Suppressor macrophage treated with lipopolysaccharide for 4 hours (primary cell): Measurements from ENCODE around the gene FBLN1.

Experiments
- DNase-seq: peaks from one replicate; pipeline ENCODE4 v3.0.0-alpha.2; 2020

FBLN1 gene

GRCh38 chr22:45616432-45616831 is 113.7 kb downstream of the FBLN1 start:
- DNase-seq: no peak

DNA sequence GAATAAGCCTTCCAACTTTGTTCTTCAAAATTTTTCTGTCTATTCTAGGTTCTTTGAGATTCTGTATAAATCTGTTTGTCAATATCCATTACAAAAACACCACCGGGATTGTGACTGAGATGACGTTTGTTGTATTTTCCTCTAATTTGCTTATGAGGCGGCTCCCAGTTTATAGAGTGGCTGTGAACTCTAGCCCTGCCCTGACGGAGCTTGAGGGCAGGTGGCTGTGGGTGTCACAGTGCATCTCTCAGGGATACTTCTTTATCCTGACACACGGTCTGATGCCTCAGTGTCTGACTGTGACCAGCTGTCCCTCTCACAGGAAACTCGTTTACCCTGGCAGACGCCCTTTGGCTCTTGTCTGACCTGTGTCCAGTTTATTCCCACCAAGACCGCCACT is 115.3 kb downstream of the FBLN1 start:
- no peak for DNase-seq

GRCh38 chr22:45620706-45621105 is 118.0 kb downstream of the FBLN1 start:
- no peak for DNase-seq

DNA sequence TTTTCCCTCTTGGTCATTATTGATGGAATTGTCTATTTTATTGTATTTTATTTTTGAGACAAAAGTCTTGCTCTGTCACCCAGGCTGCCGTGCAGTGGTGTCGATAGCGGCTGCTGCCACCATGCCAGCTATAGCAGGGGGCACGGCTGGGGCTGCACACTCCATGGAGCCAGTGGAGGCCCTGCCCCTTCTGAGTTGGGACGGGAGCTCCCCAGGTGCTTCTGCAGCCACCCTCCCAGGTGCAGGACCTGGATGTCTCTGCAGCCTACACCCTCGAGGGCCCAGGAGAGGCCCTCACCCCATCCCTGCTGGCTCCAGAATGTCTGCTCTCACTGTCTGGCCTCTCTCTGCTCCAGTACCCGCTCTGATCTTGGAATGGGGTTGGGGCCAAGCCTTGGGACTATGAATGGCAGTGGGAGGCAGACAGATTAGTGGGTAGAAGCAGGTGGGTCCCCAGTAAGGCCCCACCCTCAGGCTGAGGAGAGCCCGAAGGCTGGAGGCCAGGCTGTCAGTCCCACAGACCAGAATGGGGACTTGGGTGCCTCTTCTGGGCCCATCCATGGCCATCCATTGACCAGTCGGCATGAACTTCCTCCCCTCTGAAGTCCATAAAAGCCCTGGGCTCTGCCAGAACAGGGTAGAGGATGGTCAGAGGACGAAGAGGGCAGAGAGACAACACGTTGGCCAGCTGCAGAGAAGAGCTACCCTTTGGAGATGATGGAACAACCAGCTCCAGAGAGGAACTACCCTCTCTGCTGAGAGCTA is 119.3 kb downstream of the FBLN1 start:
- DNase-seq: no peak

DNA sequence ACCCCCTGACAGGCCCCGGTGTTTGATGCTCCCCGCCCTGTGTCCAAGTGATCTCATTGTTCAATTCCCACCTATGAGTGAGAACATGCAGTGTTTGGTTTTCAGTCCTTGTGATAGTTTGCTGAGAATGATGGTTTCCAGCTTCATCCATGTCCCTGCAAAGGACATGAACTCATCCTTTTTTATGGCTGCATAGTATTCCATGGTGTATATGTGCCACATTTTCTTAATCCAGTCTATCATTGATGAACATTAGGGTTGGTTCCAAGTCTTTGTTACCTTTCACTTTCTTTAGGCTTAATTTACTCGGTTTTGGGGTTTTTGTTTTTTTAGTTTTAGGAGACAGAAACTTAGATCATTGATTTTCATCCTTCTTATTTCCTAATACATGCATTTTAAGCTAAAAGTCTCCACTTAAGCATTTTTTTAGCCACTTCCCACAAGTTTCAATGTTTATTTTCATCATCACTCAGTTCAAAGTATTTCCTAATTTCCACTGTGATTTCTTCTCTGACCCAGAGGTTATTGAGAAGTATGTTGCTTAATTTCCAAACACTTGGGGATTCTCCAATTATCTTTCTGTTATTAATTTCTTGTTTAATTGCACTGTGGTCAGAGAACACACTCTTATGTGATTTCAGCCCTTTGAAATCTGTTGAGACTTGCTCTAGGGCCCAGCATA is 120.9 kb downstream of the FBLN1 start:
- peak; percentile 45 for DNase-seq

GRCh38 chr22:45626198-45626651 is 123.5 kb downstream of the FBLN1 start:
- DNase-seq: no peak

- DNase-seq: no peak
Measured at GRCh38 chr22:45627489-45628233, 125.0 kb downstream of the FBLN1 start.

DNA sequence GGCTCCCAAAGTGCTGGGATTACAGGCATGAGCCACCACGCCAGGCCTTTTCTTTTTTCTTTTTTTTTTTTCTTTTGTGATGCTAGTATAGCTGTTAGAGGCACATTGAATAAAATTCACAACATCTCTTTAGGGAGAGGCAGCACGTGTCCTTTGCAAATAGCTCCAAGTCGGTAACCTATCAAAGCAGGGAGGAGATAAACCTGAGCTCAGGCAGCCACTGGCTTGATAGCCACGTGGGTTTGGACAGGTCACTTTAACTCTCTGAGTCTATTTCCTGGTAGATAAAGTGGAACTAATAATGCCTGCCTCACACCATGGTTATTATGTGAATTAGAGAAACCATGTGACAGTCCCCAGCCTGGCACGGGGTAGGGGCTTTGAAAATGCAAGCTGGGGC is 125.8 kb downstream of the FBLN1 start:
- DNase-seq: no peak

- no peak for DNase-seq
Measured at GRCh38 chr22:45629469-45630089, 126.9 kb downstream of the FBLN1 start.

DNA sequence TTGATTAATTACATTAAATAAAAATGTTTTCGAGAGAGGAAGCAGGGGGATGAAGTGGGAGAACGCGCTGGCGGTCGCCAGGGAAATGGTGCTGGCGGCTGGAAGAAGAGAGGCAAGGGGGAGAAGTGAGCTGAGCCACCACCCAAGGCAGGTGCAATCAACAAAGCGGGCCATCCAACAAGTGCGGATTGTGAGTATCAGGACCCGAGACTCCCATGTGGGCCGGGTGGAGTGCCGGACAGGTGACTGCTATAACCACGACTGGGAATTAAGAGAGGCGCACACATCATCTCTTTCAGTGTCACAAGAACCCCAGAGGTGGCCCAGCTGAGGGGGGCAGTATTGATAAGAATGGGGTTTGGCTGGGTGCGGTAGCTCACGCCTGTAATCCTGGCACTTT is 127.8 kb downstream of the FBLN1 start:
- DNase-seq: no peak

- DNase-seq: no peak
Measured at GRCh38 chr22:45631140-45631840, 128.6 kb downstream of the FBLN1 start.

DNA sequence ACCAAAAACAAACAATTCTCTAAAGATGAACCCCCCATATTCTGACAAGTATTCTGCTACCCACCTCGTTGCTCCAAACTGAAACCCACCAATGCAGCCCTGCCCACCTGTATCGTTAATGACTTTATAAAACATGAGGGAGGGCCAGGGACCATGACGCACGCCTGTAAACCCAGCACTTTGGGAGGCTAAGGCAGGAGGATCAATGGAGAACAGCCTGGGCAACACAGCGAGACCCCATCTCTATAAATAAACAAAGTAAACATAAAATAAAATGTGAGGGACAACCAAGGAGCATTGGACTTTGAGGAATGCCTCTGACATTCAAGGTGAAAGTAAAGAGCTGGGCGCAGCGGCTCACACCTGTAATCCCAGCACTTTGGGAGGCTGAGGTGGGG is 129.2 kb downstream of the FBLN1 start:
- DNase-seq: no peak

DNA sequence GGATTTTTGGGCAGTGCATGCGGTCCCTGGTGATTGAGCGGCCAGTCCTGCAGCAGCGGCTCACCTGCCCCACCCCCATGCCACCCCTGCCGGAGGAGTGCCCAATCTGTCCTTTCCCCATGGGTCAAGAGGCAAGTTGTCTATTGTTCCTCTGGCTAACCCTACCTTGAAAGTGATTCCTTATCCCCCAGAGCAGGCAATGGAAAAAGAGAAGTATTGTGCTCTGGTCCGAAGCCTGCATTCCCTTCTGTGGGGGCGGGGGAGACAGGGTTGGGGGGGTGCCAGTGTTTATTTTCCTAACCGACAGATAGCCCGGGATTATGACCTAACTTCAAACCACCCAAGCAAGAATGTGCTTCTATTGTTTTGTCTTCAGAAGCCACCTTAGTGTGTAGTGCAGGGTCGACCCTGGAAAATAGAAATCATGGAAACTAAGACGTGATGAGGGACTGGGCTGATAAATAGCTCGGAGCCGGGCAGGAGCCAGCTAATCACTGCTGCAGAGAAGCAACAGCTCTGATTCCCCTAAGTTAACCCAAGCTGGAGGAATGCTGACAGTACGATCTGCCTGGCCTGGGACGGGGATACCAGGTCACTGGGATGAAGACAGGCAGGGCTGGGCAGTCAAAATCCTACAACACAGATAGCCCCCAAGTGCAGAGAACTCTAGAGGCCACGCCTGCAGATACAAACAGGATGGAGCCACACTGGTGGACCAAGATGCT is 130.3 kb downstream of the FBLN1 start:
- DNase-seq: no peak

DNA sequence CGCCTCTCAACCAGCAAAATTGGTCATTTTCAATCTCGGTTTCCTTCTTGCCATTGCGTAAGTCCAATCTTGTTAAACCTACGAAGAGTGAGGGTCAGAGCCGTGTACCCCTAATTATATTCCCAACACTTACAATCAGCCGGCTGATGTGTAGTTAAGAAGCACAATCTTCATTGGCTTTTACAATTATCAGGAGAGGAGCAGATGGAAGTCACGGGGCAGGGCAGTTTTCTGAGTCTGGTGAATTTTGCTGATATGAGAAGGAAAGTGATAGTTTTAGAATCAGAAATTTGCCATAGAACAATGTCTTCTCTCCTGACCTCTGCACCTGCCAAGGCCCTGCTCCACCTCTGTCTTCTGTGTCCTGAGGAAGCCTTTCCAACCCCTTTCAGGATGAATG is 134.0 kb downstream of the FBLN1 start:
- DNase-seq: no peak

DNA sequence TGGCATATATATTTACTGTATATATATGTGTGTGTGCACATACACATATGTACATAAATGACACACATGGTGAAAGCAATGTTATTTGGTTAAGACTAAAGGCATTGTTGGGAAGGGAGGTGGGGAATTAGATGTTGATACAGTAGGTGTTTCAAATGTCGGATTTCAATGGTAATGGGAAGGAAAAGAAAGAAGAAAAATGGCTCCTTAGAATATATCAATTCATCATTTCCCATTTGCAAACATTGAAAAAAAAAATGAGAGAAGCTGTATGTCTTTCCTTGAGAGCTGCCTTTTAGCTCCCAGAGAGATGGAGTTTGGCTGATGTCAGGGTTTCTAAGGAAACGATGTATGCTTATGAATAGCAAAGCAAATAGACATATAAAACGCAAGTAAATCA is 135.5 kb downstream of the FBLN1 start:
- DNase-seq: no peak

DNA sequence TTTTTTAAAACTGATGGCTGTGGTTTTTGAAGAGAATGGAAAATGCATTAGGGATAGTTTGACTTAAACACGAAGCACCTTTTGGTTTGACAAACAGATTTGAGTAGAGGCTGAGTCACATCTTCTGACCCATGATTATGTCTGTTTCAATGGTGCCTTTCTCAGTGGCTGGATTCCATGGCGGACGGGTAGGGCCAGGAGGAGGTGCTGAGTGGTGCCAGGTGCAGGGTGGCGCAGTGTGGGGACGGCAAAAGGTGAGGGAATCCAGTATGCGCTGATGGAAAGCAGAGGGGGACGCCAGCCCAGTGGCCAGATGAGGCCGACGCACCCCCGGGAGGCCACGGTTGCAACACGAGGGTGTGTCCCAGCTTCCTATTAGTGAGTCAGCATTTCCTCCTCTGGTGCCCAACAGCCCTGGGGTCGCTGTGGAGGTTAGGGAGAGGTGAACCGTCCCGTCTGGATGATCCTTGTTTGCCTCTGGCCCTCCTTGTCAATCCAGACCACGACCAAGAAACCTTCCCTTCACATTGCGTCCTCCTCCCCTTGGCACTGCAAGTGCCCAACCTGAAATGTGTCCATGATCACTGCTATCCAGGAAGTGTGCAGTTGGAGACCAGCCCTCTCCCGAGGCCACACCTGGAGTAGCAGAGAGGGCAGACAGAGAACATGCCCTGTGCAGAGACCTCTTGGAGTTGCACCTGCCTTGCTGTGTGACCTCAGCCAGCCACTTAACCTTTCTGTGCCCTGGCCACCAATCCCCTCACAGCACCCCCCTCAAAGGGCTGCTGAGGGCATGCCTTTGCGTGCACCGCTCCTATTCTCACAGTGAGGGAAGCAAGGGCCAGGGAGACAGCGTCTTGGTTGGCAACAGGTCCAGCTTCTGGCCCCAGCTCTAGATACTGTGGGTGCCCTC is 136.4 kb downstream of the FBLN1 start:
- peak; percentile 59 for DNase-seq

DNA sequence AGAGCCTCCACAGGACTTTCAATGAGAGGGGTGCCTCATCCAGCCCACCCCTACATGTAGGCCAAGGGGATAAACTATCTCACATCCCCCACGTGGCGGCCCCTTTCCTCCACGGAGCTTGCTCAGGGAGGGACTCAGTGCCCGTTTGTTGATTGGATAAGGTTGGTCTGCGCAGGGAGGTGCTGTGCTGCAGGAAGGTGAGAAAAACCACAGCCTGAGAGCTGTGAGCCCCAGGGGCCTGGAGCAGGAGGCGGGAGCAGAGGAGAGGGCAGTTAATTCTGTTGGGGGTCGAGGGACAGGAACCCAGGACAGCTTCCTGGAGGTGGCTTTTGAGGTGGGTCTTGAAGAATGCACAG is 137.0 kb downstream of the FBLN1 start:
- DNase-seq: no peak

GRCh38 chr22:45640291-45640940 is 137.7 kb downstream of the FBLN1 start:
- no peak for DNase-seq

DNA sequence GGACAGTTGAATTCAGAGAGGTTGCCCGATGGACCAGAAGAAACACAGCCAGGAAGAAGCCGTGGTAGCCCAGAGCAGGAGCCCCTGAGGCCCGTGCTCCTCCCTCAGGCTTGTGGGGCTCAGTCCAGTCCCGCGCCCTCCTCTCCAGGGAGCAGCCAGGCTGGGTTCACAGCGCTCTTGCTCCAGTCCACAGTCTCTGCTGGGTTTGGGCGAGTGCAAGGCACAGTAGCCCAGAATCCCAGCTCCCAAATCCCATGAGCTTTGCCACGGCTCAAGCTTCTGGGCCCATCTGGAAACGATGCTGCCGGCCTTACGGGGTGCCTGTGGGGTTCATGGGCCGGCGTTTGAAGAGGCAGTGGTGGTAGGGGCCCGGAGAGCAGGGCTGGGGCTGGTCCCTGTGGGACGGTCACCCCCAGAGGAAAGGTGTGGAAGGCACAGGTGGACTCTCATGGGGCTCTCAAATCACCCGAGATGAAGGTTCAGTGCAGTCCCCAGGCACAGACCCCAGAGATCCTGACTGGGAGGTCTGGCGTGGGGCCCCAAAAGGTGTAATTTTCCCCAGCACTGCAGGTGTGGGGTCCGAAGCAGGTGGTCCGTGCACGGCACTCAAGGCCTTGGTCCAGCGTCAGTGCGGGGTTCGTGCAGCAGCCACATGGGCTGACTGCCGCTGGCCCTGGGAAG is 138.4 kb downstream of the FBLN1 start:
- no peak for DNase-seq

DNA sequence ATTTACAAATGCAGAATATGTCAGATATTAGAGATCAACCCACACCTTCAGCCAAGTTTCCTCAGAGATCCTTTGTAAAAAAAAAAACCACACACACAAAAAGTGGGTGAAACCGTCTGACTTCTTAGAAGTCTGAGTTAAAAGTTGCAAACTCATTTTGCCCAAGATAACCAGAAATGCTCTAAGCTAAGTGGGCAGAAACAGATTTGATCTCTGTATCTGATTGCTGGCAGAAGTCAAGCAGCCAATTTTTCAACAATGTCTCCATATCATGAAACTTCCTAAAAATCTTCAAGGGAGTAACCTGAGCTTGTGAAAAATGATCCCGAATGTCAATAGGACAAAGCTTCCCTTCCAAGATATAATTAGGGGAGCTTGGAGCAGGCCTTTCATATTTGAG is 140.3 kb downstream of the FBLN1 start:
- no peak for DNase-seq
